Vagina (tissue), 2 donors: Measurements from ENCODE around the gene PTPRD. TPM values are rescaled to one million over a fixed set of nuclear protein-coding genes. Genes with fewer than 3 reads are reported as not detected.

ENCODE experiments used
- DNase-seq, 2 donors: peaks; one replicate each; pipeline ENCODE4 v3.0.0-alpha.2; 2017; ENCODE audit errors: extremely low spot score in 2 of 2
- H3K27ac ChIP-seq: fragments of 200-600 bp; sonication (generic); one replicate; pipeline ENCODE4 v1.5.1; 2019
- H3K27me3 ChIP-seq: fragments of 200-600 bp; sonication (generic); one replicate; pipeline ENCODE4 v1.5.1; 2019
- H3K36me3 ChIP-seq, 2 donors: fragments of 200-600 bp; sonication (generic); one replicate each; pipeline ENCODE4 v1.5.1; 2017 to 2019
- H3K4me1 ChIP-seq: fragments of 200-600 bp; sonication (generic); one replicate; pipeline ENCODE4 v1.5.1; 2019
- H3K4me3 ChIP-seq, 2 donors: fragments of 200-600 bp; sonication (generic); 1 replicate in 1 of 2; 2 replicates in 1 of 2; pipeline ENCODE4 v1.5.1; 2016 to 2019
- H3K9me3 ChIP-seq: fragments of 200-600 bp; sonication (generic); one replicate; pipeline ENCODE4 v1.5.1; 2019
- POLR2A ChIP-seq, 2 donors: fragments of 450-650 bp; IDR thresholded peaks; one replicate each; pipeline ENCODE4 v1.6.1; 2017; ENCODE audit warnings: antibody characterized with exemption in 2 of 2, mild to moderate bottlenecking in 2 of 2, moderate library complexity in 2 of 2
- POLR2AphosphoS5 ChIP-seq, 2 donors: sonication (generic); formaldehyde crosslinking; IDR thresholded peaks; one replicate each; pipeline ENCODE4 v1.9.0; 2017; ENCODE audit warnings: antibody characterized with exemption in 2 of 2, mild to moderate bottlenecking in 2 of 2, low read depth in 1 of 2; ENCODE audit not compliant: insufficient read depth in 1 of 2
- intact Hi-C: fragments of 100-400 bp; cut with DNase I; formaldehyde crosslinking; loops from one replicate; pipeline ENCODE4 v1.15.1; 2023
- total RNA-seq: library from RNA; depleted of rRNA; stranded (reverse); fragments of >200 nt; gene quantifications from one replicate; pipeline ENCODE4 v1.2.3, GENCODE V29; 2016
- TF ChIP-seq, protein P1 (sequence below), 3 experiments: fragments of 450-650 bp in 2 of 3; fragments of 200-600 bp in 1 of 3; sonication (generic) in 1 of 3; IDR thresholded peaks; one replicate each; pipeline ENCODE4 v1.5.1; 2017 to 2019; ENCODE audit warnings: antibody characterized with exemption in 3 of 3, mild to moderate bottlenecking in 2 of 3, moderate library complexity in 2 of 3

Gene PTPRD
- total RNA-seq, 1 donor from 2014 or later = 10.3 TPM

DNA sequence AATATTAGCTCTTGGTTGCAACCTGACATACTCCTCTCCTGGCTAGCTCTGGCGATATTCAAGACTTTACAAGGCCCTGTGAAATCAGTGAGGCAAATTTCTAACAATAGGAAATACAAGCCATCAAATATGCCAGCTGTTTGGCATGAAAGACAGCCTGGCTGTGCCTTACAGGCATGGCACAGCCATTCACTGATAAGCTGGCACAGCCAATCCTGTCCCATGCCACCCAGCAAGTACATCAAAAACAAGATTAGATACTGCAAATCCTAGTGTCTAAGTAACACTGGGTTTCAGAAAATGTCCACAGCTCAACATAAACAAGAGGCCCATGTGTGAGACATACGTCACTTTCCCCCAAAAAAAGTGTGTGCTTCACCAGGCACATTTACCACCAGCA, 1767.4 kb downstream of the PTPRD start:
- Histone ChIP-seq H3K9me3 (no peaks in the 10 kb centered on the region), H3K4me3 (no peak overlapping the region), H3K4me1 (no peaks in the 10 kb centered on the region), H3K36me3 (no peaks in the 10 kb centered on the region), H3K27ac (no peak overlapping the region), H3K27me3 (no peaks in the 10 kb centered on the region)
- intact Hi-C loops = no loop called here
- DNase-seq = no peak
- TF ChIP-seq, protein P1, sequence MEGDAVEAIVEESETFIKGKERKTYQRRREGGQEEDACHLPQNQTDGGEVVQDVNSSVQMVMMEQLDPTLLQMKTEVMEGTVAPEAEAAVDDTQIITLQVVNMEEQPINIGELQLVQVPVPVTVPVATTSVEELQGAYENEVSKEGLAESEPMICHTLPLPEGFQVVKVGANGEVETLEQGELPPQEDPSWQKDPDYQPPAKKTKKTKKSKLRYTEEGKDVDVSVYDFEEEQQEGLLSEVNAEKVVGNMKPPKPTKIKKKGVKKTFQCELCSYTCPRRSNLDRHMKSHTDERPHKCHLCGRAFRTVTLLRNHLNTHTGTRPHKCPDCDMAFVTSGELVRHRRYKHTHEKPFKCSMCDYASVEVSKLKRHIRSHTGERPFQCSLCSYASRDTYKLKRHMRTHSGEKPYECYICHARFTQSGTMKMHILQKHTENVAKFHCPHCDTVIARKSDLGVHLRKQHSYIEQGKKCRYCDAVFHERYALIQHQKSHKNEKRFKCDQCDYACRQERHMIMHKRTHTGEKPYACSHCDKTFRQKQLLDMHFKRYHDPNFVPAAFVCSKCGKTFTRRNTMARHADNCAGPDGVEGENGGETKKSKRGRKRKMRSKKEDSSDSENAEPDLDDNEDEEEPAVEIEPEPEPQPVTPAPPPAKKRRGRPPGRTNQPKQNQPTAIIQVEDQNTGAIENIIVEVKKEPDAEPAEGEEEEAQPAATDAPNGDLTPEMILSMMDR (IDR thresholded peaks at IDR 0.05) = no peak
- no peak for TF ChIP-seq POLR2A (IDR thresholded peaks at IDR 0.05)
- no peak for TF ChIP-seq POLR2AphosphoS5 (IDR thresholded peaks at IDR 0.05; ENCODE audit: insufficient read depth in 1 of 2, low read depth in 1 of 2)

DNA sequence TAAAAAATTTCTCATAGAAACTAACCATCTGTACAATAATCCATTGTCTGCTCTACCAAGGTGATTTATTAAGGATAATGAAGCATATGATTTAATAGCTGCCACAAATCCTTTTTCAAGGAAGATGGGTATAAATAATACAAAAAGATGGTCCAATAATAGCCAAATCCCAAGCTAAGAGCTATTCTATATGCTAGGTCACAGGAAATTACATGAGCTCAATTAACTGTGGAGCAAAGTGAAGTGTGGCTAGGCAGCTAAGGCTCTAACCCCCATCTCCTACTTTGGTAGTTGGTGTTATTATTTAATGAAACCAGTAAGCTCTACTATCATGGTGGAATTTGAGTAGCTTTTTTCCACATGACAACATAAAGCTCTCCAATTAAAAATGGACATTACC, 1768.3 kb downstream of the PTPRD start:
- Histone ChIP-seq H3K4me3 (no peak overlapping the region), H3K9me3 (no peaks in the 10 kb centered on the region), H3K4me1 (no peaks in the 10 kb centered on the region), H3K27me3 (no peaks in the 10 kb centered on the region), H3K27ac (no peak overlapping the region), H3K36me3 (no peaks in the 10 kb centered on the region)
- intact Hi-C loops = no loop called here
- no peak for DNase-seq
- no peak for TF ChIP-seq POLR2AphosphoS5 (IDR thresholded peaks at IDR 0.05; ENCODE audit: insufficient read depth in 1 of 2, low read depth in 1 of 2)
- TF ChIP-seq, protein P1 (IDR thresholded peaks at IDR 0.05) = no peak
- TF ChIP-seq POLR2A (IDR thresholded peaks at IDR 0.05) = no peak

DNA sequence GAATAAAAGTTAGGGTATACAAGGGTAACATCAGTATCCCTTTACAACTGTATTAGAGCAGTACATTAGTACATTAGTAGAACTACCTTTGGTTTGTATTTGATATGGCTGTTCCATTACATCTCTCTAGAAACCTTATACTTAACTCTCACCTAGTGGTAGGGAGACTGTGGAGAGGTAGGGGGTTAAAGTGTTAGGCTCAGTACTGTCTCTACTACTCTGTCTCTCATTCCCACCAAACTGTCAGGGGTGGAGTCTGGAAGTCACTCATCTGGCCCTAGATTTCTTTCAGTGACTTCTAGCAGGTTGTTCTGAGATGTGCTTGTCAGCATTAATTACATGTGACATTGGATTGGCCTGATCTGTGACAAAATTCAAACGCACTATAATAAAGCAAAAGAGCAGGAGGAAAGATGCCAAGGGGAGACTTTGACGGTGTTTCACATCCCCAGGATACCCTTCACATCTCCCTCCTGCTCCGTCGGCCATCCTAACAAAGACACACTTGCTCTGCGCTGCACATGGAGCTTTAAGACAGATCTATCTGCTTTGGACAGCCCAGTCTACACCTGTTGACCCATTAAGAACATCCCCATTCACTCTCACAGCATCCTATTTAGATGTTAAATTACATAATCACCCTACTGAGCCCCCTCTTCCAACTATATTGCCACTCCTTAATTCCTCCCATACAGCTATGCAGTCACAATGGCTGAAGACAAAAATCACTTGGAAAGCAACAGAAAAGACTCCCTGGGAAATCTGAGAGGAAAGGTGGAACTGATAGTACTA, 1770.2 kb downstream of the PTPRD start:
- Histone ChIP-seq H3K36me3 (no peaks in the 10 kb centered on the region), H3K27ac (no peak overlapping the region), H3K27me3 (no peaks in the 10 kb centered on the region), H3K4me3 (no peak overlapping the region), H3K4me1 (no peaks in the 10 kb centered on the region), H3K9me3 (no peaks in the 10 kb centered on the region)
- intact Hi-C loops = no loop called here
- no peak for DNase-seq
- no peak for TF ChIP-seq POLR2AphosphoS5 (IDR thresholded peaks at IDR 0.05; ENCODE audit: insufficient read depth in 1 of 2, low read depth in 1 of 2)
- TF ChIP-seq, protein P1 (IDR thresholded peaks at IDR 0.05) = no peak
- no peak for TF ChIP-seq POLR2A (IDR thresholded peaks at IDR 0.05)

DNA sequence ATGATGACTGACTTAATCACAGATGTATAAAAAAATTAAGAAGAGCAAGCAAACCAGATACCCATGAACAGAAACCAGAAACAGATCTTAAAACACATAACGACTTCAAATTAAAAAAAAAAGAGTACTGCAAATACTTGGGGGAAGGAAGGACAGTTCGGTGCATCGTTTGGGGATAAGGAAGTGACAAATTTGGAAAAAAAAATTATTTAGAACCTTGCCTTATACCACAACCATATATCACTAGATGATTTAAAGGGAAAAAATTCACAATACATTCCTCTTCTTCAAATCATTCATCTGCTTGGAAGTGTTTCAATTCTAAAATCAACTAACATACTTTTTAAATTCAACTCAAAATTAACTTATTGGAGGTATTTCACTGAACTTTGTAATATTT, 1774.7 kb downstream of the PTPRD start:
- intact Hi-C loops = no loop called here
- TF ChIP-seq, protein P1 (IDR thresholded peaks at IDR 0.05) = no peak
- H3K4me3 ChIP-seq = no peak overlapping the region
- no peaks in the 10 kb centered on the region for H3K36me3 ChIP-seq
- no peak for DNase-seq
- H3K9me3 ChIP-seq = no peaks in the 10 kb centered on the region
- H3K27ac ChIP-seq = no peak overlapping the region
- H3K27me3 ChIP-seq = no peaks in the 10 kb centered on the region
- H3K4me1 ChIP-seq = no peaks in the 10 kb centered on the region

DNA sequence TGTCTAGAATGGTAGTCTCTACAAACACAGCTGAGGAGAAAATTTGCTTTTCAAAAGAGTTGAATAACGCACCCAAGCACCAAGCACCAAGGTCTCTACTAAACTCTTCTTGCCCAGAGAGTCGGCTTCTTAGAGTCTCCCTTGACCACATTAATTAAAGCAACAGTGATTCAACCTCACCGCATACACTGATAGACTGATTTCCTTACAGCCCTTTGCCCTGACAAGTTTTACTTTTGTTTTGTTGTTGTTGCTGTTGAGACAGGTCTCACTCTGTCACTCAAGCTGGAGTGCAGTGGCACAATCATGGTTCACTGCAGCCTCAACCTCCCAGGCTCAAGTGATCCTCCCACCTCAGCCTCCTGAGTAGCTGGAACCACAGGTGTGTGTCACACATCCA, 1777.5 kb downstream of the PTPRD start:
- H3K27ac ChIP-seq = no peak overlapping the region
- DNase-seq = no peak
- H3K4me3 ChIP-seq = no peak overlapping the region
- TF ChIP-seq POLR2A (IDR thresholded peaks at IDR 0.05) = no peak
- TF ChIP-seq, protein P1 (IDR thresholded peaks at IDR 0.05) = no peak
- TF ChIP-seq POLR2AphosphoS5 (IDR thresholded peaks at IDR 0.05; ENCODE audit: insufficient read depth in 1 of 2, low read depth in 1 of 2) = no peak
- H3K36me3 ChIP-seq = no peaks in the 10 kb centered on the region
- no peaks in the 10 kb centered on the region for H3K27me3 ChIP-seq
- no peaks in the 10 kb centered on the region for H3K9me3 ChIP-seq
- intact Hi-C loops = no loop called here
- H3K4me1 ChIP-seq = no peaks in the 10 kb centered on the region
